GM19240 (cell line): ENCODE data around the gene CD22.

ENCODE experiments used
- DNase-seq: peaks from one replicate; pipeline ENCODE4 v3.0.0; 2011; ENCODE audit warnings: low spot score; ENCODE audit not compliant: insufficient read length

Gene CD22

GRCh38 chr19:35381318-35381717, 52.3 kb downstream of the CD22 start:
- DNase-seq = no peak

GRCh38 chr19:35381926-35382325, 52.9 kb downstream of the CD22 start:
- DNase-seq = no peak

DNA sequence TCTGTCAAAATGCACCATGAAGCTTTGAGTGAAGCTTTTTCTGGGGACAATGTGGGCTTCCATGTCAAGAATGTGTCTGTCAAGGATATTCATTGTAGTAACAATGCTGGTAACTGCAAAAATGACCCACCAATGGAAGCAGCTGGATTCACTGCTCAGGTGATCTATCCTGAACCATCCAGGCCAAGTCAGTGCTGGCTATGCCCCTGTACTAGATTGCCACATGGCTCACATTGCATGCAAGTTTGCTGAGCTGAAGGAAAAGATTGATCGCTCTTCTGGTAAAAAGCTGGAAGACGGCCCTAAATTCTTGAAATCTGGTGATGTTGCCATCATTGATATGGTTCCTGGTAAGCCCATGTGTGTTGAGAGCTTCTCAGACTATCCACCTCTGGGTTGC, 54.5 kb downstream of the CD22 start:
- no peak for DNase-seq

GRCh38 chr19:35388277-35389054, 59.5 kb downstream of the CD22 start:
- no peak for DNase-seq

DNA sequence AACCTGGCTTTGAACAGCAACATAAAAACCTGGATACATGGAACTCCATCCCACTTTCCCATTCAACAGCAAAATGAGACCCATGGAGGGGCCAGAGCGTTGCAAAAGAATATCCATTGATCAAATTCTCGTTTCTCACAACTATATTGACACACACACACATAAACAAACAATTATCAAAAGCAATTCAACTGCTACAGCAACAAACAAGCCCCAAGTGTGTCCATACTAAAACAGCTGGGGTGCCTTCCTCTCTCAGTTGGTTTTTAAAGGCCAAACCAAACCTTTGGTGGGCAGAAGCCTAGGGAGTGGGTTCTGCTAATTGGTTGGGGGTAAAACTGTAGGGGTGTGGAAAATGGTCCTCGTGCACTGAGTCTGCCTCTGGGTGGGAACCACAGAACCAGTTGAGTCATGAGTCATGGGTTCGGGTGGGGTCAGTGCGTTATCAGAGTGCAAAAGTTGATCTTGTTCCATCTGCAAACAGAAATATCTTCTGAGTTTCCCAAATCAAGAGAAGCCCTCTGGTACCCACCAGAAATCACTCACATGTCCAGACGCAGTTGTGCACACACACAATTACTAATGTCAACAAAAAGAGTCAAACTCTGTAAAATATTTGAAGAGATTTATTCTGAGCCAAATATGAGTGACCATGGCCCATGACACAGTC, 60.3 kb downstream of the CD22 start:
- no peak for DNase-seq

DNA sequence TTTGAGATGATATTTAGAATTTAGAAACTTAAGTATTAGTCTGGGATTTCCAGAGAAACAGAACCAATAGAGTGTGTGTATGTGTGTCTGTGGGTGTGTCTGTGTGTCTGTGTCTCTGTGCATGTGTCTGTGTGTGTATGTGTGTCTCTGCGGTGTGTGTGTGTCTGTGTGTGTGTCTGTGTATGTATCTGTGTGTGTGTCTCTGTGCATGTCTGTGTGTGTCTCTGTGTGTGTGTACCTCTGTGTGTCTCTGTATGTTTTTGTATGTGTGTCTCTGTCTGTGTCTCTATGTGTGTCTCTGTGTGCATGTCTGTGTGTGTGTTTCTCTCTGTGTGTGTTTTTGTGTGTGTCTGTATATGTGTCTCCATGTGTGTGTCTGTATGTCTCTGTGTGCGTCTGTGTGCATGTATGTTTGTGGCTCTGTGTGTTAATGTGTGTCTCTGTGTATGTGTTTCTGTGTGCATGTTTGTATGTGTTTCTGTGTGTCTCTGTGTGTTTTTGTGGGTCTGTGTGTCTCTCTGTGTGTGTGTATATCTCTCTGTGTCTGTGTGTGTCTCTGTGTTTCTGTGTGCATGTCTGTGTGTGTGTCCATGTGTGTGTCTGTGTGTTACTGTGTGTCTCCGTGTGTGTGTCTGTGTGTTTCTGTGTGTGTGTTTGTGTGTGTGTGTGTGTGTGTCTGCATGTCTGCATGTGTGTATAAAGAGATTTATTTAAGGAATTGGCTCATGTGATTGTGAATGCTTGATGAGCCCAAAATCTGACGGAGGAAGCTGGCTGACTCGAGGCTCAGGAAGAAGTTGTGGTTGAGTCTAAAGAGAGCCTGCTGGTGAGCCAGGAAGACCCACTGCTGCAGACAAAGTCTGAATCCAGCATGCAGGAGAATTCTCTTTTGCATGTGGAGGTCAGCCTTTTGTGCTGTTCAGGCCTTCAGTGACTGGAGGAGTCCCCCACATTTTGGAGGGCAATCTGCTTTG, 64.0 kb downstream of the CD22 start:
- DNase-seq = no peak

DNA sequence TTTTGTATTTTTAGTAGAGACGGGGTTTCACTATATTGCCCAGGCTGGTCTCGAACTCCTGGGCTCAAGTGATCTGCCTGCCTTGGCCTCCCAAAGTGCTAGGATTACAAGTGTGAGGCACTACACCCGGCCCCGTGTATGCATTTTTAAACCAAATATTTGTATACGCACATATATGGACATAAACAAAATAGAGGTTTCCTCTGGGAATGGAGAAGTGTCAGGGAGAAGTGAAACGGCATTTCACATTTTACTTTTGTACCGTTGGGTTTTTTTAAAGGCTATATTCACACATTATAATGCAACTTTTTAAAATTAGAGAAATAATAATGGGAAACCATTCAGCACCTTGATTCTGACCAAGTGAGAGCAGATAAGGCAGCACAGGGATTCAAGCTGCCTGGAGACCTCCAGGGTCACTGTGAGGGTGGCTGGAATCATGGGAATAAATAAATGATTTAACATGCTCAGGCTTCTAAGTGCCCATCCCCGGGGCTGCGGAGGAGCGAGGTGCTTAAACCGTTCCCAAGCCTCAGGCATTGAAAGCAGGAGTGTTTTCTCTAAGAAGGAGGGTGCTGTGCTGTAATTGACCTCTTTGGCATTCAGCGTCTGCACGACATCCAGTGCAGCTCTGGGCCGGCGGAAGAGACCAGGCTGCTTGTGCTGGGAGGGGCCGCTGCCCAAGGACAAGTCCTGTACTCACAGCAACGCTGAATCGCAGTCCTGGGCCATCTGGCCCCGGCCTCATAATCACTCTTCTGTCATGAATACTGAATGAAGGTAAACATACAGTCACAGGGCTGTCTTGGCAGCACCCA, 66.6 kb downstream of the CD22 start:
- no peak for DNase-seq

DNA sequence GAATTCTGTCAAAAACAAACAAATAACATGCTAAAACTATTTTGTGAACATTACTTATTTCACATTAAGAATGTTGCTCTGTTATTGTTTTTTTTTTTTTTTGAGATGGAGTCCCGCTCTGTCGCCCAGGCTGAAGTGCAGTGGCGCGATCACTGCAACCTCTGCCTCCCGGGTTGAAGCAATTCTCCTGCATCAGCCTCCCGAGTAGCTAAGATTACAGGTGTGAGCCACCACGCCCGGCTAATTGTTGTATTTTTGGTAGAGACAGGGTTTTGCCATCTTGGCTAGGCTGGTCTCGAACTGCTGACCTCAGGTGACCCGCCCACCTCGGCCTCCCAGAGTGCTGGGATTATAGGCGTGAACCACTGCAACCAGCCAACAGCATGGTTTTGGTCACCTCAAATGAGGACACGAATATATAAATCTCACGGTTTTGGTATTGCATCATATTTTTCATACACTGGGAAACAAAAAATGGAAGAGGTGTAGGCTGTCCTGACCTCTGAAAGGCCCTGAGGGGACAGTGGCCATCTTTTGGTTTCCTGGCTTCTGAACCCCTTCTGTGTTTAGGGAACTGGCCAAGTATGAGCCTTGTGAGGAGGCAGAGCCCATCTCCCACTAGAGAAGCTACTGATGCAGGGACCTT, 67.4 kb downstream of the CD22 start:
- DNase-seq = no peak
